GM18499 (cell line): ENCODE measurements around the gene HDAC5.
"Not testable (repeated sequence)": the region's sequence is repeated elsewhere in the genome, so short reads cannot be mapped to it uniquely, and the experiment has no call there.

Experiments
- ATAC-seq: cut with Tn5 transposase; IDR thresholded peaks from one replicate; pipeline ENCODE4 v1.9.1; 2021; ENCODE audit warnings: moderate number of reproducible peaks; ENCODE audit not compliant: insufficient read depth, unreplicated experiment

HDAC5 gene

GRCh38 chr17:44071772-44072171 lies 51.7 kb downstream of the HDAC5 start:
- ATAC-seq: no peak

DNA sequence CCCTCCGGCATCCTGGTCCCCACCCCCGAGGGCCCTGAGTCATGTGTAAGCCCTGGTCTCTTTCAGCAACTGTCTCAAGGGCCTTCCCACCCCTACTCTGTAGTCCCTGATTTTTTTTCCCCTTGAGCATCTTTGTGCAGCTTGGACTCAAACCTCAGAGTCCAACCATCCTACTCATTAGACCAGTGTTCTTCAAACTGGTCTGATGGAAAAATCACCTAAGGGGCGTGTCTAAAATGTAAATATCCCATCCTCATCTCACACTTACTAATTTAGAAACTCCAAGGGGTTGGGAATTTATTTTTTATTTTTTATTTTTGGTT lies 52.3 kb downstream of the HDAC5 start:
- no peak for ATAC-seq

DNA sequence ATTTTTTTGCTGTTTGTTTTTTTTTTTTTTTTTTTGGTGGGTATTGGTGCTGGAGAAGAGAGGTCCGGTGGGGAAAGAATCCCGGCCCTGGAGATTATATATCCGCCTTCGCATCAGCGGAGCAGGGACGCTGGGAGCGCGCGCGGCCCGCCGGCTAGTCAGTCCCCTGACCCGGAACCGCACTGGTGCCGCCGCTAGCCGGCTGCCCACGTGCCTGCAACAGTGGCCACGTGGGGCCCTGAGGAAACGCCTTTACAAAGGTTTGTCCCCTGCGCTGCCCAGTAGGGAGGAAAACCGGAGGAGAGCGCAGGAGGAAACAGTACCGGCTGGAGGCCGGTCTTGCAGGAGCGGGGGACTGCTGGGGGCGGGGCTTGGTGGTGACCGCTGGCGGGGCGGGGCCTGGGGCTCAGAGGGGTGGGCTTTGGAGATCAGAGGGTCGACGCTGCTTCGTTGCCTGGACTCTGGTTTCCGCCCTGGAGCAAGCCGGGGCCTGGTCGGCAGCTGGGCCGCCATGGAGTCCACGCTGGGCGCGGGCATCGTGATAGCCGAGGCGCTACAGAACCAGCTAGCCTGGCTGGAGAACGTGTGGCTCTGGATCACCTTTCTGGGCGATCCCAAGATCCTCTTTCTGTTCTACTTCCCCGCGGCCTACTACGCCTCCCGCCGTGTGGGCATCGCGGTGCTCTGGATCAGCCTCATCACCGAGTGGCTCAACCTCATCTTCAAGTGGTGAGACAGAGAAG lies 52.8 kb downstream of the HDAC5 start, which contains the start of gene G6PC3:
Gene G6PC3 (plus strand): TSS at position 281 of the 743 bp plus-strand sequence. CDS start 231 bp downstream, at position 512.
- ATAC-seq: no peak

GRCh38 chr17:44069974-44070454 lies 53.4 kb downstream of the HDAC5 start:
- no peak for ATAC-seq

DNA sequence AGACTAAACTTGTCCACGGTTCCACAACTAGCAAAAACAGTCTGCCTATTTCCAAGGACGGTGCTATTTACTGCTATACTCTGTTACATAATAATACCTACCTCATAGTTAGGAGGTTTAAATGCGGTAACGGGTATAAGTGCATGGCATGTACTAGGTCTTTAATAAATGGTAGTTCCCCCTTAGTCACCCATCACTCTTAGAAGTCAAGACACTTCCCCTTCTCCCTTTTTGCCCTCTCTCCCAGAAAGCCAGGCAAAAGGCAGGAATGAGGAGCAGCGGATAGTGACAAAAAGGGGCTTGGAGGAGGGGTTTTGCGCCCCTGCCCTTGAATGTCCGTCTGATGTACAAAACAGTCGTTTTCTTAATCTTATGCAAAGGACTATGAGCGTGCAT lies 55.9 kb downstream of the HDAC5 start:
- ATAC-seq: no peak

DNA sequence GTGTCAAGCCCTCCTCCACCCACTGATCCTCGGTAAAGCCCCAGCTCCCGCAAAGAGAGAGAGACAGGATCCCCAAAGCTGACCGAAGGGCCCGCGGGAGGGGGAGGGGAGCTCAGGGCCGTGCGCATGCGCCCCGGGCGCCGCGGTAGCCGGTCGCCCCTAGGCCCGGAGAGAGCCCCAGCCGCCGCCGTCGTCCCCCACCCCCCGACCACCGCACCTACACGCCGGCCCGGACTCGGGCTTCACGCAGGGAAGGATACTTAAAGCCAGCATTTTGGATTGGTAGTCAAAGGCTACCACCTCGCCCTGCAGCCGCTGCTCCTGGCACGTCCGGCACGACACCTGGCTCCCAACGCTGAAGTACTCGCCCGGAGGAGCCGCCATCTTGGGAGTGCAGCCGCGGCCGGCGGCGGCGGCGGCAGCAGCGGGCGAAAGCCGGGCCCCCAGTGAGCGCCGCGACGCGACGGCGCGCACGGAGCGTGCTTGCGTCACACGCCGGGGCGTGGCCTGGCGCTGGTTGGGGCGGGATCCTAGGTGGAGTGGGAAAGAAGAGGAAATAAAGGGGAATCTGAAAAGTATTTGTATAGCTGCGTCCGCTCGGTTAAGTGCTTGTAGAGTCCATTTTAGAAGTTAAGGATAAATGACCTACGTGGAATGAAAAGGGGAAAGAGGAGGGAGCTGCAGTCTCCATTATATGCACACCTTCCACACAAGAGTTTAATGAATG lies 57.1 kb downstream of the HDAC5 start, which contains the start of gene LSM12:
Gene LSM12 (minus strand): TSS at position 468 of the 727 bp plus-strand sequence. CDS start 84 bp downstream, at position 384.
- no peak for ATAC-seq

GRCh38 chr17:44065668-44066203 lies 57.7 kb downstream of the HDAC5 start:
- ATAC-seq: no peak

- no peak for ATAC-seq
Observed at GRCh38 chr17:44063704-44064639, 59.5 kb downstream of the HDAC5 start.

- ATAC-seq: no peak
Observed at GRCh38 chr17:44062871-44063270, 60.6 kb downstream of the HDAC5 start.

DNA sequence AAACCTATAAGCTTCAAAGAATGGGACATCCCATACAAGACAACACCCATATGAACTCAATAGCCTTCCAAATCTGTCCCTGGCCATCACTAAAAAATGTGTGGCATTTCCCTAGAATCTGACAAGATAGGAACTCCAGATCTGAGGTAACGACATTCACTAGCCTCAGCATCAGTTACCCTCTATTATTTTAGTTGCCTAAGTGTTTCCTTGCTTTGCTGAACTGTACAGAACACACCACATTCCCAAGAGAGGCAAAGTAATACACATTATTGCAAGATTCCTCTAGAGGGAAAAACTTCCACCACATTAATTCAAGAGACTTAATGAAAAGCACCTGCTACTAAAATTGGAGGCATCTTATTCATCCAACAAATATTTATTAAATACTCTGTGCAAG lies 62.0 kb downstream of the HDAC5 start:
- no peak for ATAC-seq

GRCh38 chr17:44059101-44059892 lies 64.1 kb downstream of the HDAC5 start:
- no peak for ATAC-seq

- no peak for ATAC-seq
Observed at GRCh38 chr17:44053125-44053872, 70.1 kb downstream of the HDAC5 start.

DNA sequence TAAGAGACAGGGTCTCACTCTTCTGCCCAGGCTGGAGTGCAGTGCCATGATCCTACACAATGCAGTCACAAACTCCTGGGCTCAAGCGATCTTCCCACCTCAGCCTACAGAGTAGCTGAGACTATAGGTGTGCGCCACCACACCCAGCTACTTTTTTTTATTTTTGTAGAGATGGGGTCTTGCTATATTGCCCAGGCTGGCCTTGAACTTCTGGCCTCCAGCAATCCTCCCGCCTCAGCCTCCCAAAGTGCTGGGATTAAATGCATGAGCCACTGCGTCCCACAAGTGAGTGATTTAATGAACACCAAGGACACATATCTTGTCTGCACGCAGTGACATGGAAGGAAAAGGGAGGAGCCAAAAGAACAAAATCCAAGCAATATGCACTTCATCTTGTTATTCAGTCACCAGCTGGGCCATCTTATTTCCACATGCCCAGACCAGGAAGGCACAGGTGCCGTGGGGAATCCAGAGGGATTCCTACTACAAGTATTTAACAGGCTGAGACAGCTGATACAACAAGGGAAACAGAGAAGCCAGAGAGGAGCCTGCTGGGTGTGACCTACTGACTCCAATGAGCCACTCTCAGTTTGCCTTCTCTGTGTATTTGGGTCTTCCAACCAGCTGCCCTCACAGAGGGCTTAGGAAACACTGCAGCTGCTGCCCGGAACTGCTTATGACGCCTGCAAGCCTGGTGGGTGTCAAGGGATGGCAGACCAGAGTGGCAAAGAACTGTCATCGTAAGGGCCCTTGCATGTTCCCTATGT lies 74.0 kb downstream of the HDAC5 start:
- no peak for ATAC-seq

- not testable (repeated sequence) for ATAC-seq
Observed at GRCh38 chr17:44046893-44047292, 76.5 kb downstream of the HDAC5 start.

DNA sequence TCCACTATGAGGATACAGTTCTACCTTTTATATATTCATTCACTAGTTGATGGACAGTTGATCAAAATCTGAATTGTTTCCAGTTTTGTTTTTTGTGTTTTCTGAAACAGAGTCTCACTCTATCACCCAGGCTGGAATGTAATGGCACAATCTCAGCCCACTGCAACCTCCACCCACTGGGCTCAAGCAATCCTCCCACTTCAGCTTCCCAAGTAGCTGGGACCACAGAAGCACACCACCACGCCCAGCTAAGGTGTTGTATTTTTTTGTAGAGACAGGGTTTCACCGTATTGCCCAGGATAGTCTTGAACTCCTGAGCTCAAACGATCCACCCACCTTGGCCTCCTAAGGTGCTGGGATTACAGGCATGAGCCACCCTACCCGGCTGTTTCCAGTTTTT lies 78.0 kb downstream of the HDAC5 start:
- no peak for ATAC-seq

DNA sequence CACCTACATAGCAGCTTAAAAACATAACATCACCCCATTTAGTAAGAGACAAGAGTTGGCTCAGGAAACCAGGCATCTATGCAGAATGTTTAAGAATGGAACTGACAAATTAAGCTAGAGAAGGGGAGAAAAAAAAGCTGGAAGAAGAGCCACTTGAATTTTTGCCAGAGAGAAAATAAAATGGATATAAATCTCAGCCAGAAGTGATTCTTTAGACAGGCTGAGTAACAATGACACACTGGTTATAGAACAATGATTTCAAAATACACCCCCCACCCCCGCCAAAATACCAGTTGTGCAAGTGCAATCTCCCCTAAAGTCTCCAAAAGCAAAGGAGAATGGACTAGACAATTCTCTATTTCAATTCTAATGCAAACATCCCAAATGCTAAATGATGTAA lies 79.4 kb downstream of the HDAC5 start:
- ATAC-seq: no peak

GRCh38 chr17:44043272-44043696 lies 80.2 kb downstream of the HDAC5 start:
- no peak for ATAC-seq
